ENCODE results near the gene C1QTNF8. TPM values are rescaled to one million over a fixed set of nuclear protein-coding genes. Genes with fewer than 3 reads are reported as not detected.

Gene C1QTNF8
- total RNA-seq, 1 experiment from 2014 or later: not detected

DNA sequence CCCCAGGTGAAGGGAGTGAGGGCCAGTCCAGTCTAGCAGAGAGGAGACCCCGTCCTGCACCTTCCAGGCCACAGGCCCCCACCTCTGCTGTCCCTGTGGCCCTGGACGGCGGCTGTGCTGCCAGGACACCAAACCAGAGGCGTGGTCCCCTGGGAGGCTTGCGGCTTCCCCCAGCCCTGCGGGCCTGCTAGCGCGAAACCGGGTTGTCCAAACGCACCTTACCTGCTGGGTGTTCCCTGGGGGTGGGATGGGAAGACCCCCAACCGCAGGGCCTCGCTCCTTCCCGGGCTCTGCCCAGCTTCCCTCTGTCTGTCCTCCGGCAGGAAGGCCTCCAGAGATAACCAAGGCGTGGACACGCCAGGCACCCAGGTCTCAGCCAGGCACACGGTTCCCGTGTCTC, 37.2 kb upstream of the C1QTNF8 start:
- H3K4me1 ChIP-seq (replicated peaks; ENCODE audit: insufficient read depth): no peaks in the 10 kb centered on the region
- BruUV-seq (replicated peaks): no TSS peak
- POLR2A ChIA-PET (ENCODE audit: unreplicated experiment): no interaction called here
- H3K79me2 ChIP-seq (ENCODE audit: low read depth): no peaks in the 10 kb centered on the region
- H3K4me2 ChIP-seq: no peak overlapping the region
- no peaks in the 10 kb centered on the region for H3K9me3 ChIP-seq (ENCODE audit: insufficient read depth, low read depth)
- CTCF ChIA-PET: no interaction called here
- DNase-seq: no peak
- peaks cover 55% of the 10 kb centered on the region for H3K27me3 ChIP-seq (ENCODE audit: insufficient read depth, low read depth)
- intact Hi-C loops (cut with micrococcal nuclease; ENCODE audit: unreplicated experiment): no loop called here
- no peaks in the 10 kb centered on the region for H4K20me1 ChIP-seq (ENCODE audit: insufficient read depth)
- no peaks in the 10 kb centered on the region for H3K36me3 ChIP-seq (ENCODE audit: low read depth)
- no peak overlapping the region for H3K27ac ChIP-seq
- H3K4me3 ChIP-seq: no peak overlapping the region
- no peak overlapping the region for H2AFZ ChIP-seq
- TF ChIP-seq, protein P1, sequence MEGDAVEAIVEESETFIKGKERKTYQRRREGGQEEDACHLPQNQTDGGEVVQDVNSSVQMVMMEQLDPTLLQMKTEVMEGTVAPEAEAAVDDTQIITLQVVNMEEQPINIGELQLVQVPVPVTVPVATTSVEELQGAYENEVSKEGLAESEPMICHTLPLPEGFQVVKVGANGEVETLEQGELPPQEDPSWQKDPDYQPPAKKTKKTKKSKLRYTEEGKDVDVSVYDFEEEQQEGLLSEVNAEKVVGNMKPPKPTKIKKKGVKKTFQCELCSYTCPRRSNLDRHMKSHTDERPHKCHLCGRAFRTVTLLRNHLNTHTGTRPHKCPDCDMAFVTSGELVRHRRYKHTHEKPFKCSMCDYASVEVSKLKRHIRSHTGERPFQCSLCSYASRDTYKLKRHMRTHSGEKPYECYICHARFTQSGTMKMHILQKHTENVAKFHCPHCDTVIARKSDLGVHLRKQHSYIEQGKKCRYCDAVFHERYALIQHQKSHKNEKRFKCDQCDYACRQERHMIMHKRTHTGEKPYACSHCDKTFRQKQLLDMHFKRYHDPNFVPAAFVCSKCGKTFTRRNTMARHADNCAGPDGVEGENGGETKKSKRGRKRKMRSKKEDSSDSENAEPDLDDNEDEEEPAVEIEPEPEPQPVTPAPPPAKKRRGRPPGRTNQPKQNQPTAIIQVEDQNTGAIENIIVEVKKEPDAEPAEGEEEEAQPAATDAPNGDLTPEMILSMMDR (conservative IDR thresholded peaks at IDR 0.05): no peak
- no peak for TF ChIP-seq EZH2 (IDR thresholded peaks at IDR 0.05; ENCODE audit: low read depth)
- H3F3A ChIP-seq (ENCODE audit: insufficient read depth, low read depth): no peaks in the 10 kb centered on the region
- no peaks in the 10 kb centered on the region for H3K9me2 ChIP-seq (ENCODE audit: insufficient read depth)

DNA sequence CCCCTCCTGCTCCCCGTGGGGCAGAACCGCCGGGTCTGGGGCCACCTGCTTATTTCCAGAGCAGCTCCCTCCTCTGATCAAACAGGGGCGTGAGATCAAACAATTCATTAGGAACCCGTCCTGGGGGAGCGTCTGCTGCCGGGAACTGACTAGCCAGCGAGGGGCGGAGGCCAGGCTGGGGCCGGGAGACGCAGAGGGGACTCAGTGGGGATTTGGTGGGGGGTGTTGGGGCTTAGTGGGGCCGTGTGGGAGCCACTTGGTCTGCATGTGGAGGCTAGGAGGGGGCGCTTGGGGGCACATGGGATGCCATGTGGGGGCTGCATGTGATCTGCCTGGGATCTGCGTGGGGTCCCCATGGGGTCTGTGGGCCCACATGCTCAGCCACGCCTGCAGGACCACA, 36.4 kb upstream of the C1QTNF8 start:
- ChIA-PET CTCF (no interaction called here), POLR2A (ENCODE audit: unreplicated experiment) (no interaction called here)
- no peaks in the 10 kb centered on the region for H3F3A ChIP-seq (ENCODE audit: insufficient read depth, low read depth)
- H3K9me3 ChIP-seq (ENCODE audit: insufficient read depth, low read depth): no peaks in the 10 kb centered on the region
- H2AFZ ChIP-seq: no peak overlapping the region
- no peaks in the 10 kb centered on the region for H3K36me3 ChIP-seq (ENCODE audit: low read depth)
- peaks cover 57% of the 10 kb centered on the region for H3K27me3 ChIP-seq (ENCODE audit: insufficient read depth, low read depth)
- no peaks in the 10 kb centered on the region for H3K9me2 ChIP-seq (ENCODE audit: insufficient read depth)
- no peak for DNase-seq
- TF ChIP-seq, protein P1 (conservative IDR thresholded peaks at IDR 0.05): no peak
- TF ChIP-seq EZH2 (IDR thresholded peaks at IDR 0.05; ENCODE audit: low read depth): no peak
- H4K20me1 ChIP-seq (ENCODE audit: insufficient read depth): no peaks in the 10 kb centered on the region
- BruUV-seq (replicated peaks): no TSS peak
- intact Hi-C loops (cut with micrococcal nuclease; ENCODE audit: unreplicated experiment): no loop called here
- H3K4me1 ChIP-seq (replicated peaks; ENCODE audit: insufficient read depth): no peaks in the 10 kb centered on the region
- no peaks in the 10 kb centered on the region for H3K79me2 ChIP-seq (ENCODE audit: low read depth)
- H3K27ac ChIP-seq: no peak overlapping the region
- H3K4me3 ChIP-seq: no peak overlapping the region
- H3K4me2 ChIP-seq: no peak overlapping the region

DNA sequence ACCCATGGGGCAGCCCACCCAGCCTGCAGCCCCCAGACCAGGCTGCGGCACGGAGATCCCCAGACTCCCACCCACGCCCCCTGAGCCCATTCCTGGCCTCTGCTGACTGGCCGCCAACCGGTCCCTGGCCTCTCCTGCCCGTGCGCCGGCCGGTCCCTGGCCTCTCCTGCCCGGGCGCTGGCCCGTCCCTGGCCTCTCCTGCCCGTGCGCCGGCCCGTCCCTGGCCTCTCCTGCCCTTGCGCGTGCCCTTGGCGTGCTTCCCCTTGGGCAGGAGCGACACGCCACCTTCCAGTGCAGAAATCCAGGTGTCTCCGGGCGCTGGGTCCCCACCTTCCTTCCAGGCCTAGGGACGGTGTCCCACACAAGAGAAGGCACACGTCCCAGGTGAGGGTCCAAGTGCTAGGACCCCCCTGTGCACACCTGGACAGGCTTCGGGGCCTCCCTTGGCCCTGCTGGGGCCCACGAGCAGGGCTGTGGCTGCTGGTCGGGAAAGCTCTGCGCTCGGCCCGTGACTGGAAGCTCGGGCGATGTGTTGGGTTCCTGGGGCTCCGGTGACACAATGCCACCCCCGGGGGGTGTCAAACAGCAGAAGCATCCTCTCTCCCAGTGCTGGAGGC, 35.4 kb upstream of the C1QTNF8 start:
- intact Hi-C loops (cut with micrococcal nuclease; ENCODE audit: unreplicated experiment): no loop called here
- H3K36me3 ChIP-seq (ENCODE audit: low read depth): no peaks in the 10 kb centered on the region
- H3K79me2 ChIP-seq (ENCODE audit: low read depth): no peaks in the 10 kb centered on the region
- CTCF ChIA-PET: no interaction called here
- H3K27me3 ChIP-seq (ENCODE audit: insufficient read depth, low read depth): peaks cover 65% of the 10 kb centered on the region
- no peak overlapping the region for H3K4me3 ChIP-seq
- no peaks in the 10 kb centered on the region for H3K9me2 ChIP-seq (ENCODE audit: insufficient read depth)
- POLR2A ChIA-PET (ENCODE audit: unreplicated experiment): no interaction called here
- no peaks in the 10 kb centered on the region for H3K4me1 ChIP-seq (replicated peaks; ENCODE audit: insufficient read depth)
- TF ChIP-seq, protein P1 (conservative IDR thresholded peaks at IDR 0.05): no peak
- TF ChIP-seq EZH2 (IDR thresholded peaks at IDR 0.05; ENCODE audit: low read depth): no peak
- no peak for DNase-seq
- no TSS peak for BruUV-seq (replicated peaks)
- H3K9me3 ChIP-seq (ENCODE audit: insufficient read depth, low read depth): no peaks in the 10 kb centered on the region
- no peak overlapping the region for H3K4me2 ChIP-seq
- no peaks in the 10 kb centered on the region for H3F3A ChIP-seq (ENCODE audit: insufficient read depth, low read depth)
- no peak overlapping the region for H3K27ac ChIP-seq
- no peaks in the 10 kb centered on the region for H4K20me1 ChIP-seq (ENCODE audit: insufficient read depth)
- H2AFZ ChIP-seq: no peak overlapping the region

Measured in PC-9 (cell line).